Activated T-cell treated with anti-CD3 and anti-CD28 coated beads for 4 hours (primary cell): ENCODE data around the gene TRPV6.

Experiments used
- DNase-seq: peaks from one replicate; pipeline ENCODE4 v3.0.0-alpha.2; 2020

TRPV6 gene

GRCh38 chr7:142847353-142847752 lies 38.2 kb downstream of the TRPV6 start:
- DNase-seq = no peak

- no peak for DNase-seq
Measured at GRCh38 chr7:142842251-142842766, 43.2 kb downstream of the TRPV6 start.

GRCh38 chr7:142838461-142839213 lies 46.9 kb downstream of the TRPV6 start:
- no peak for DNase-seq

DNA sequence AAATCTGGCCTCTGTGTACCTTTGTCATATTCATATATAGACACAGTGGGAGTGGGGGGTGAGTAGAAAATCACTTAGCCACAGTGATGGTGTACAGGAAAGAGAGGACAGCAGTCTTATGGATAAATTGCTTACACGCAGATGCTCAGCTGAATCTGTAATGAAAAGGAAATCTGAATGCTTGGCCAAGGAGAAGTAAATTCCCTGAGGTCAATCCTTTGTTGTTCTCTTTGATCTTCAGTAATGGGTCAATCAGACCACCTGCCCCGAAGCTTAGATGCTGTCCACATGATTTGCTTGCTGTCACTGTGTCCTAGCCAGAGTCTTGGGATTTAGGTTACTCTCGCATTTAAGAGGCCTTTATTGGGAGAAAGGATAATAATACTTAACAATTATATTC lies 49.1 kb downstream of the TRPV6 start:
- no peak for DNase-seq

DNA sequence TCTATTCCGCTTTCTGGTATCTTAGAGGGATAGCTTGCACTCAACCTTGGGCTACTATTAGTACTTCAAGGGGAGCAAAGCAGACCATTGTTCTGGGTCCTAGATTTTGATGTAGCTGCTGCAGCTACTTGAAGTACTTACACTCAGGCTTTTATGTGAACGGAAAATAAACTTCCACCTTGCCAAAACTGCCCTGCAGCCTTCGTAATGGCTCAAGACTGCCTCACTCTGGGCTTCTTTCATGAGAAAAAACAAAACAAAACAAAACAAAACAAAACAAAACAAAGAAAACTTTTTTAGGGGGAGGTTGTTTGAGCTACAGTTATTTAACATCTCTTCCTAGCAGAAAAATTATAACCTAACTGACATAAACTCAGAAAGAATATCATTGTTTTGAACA lies 50.1 kb downstream of the TRPV6 start:
- no peak for DNase-seq

DNA sequence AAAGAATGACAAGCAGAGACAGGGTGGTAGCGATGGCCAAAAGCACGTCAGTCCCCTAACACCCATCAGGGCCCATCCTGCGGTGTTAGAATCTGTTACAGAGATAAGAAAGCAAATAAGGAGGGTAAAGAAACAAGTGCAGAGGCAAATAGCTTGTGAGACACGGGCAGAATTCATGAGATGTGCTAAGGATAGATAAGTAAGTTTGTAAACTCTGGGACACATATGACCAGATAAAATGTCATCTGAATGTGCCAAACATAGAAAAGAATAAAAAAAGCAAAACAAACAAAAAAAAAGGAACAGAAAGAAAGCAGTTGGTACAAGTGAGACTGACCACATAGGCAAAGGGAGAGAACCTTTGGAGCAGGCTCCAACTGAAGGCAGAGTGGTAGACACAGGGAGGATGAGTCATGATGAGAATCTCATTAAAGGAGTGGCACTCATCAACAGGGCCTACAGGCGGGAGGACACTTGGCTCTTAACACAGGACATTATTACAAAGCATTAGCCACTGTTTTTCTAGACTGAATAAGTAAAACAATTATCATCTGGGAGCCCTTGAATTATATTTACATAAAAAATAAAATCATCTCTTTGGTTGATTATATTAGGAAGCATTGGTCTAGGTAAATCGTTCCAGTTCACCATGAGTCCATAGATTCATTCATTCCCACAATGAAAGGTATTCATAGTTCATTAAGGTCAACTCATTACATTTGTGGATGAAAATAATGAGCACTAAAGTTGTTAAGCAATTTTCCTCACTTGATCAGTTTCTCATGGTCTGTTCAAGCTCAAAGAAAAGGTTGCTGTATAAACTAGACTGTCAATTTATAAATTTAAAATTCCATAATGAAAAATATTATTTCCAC lies 52.1 kb downstream of the TRPV6 start:
- no peak for DNase-seq

- no peak for DNase-seq
Measured at GRCh38 chr7:142832417-142832816, 53.1 kb downstream of the TRPV6 start.

DNA sequence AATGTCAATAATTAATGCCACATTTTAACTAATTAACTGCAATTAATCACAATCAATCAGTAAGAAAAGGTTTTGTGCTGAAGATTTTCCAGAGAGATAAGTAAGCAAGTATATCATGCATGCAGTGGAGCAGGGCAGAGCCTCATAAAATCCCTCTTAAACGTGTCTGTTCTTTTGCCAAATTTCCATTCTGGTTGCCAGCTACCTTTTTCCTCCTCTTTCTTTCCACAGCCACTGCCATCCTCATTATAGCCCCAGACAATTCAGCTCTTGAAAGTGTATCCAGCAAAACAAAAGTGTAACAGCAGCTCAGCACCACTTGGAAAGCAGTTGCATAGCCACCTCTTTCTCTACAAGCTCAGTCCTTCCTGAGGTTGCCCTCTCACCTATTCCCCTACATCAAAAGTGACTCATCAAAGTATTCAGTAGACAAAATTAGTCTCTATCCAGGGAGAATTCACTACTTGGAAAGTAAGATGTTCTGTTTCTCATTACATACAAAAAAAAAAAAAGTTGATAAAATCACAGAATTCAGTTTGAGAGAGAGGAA lies 57.5 kb downstream of the TRPV6 start:
- no peak for DNase-seq

DNA sequence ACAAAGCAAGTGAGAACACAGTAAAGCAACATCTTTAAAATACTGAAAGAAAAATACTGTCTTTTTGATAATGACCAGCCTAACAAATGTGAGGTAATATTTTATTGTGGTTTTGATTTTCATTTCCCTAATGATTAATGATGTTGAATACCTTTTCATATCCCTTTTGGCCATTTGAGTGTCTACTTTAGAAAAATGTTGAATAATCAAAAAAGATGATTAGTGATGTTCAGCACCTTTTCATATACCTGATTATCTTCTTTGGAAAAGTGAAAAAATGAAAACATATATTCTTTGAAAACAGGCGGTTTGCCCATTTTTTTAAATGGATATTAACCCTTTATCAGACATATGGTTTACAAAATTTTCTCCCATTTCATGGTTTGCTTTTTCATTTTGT lies 62.8 kb downstream of the TRPV6 start:
- DNase-seq = no peak
